NK-92 treated with Interleukin-12 subunit alpha and Interleukin-12 subunit beta, amount 100 ng/mL, for 24 hours (cell line): ENCODE data around the gene YBX3.
"Not testable (repeated sequence)": the region's sequence is repeated elsewhere in the genome, so short reads cannot be mapped to it uniquely, and the experiment has no call there.

Experiments
- DNase-seq: peaks from one replicate; lab custom pipeline; 2025; lab: John Stamatoyannopoulos, UW

The YBX3 gene

DNA sequence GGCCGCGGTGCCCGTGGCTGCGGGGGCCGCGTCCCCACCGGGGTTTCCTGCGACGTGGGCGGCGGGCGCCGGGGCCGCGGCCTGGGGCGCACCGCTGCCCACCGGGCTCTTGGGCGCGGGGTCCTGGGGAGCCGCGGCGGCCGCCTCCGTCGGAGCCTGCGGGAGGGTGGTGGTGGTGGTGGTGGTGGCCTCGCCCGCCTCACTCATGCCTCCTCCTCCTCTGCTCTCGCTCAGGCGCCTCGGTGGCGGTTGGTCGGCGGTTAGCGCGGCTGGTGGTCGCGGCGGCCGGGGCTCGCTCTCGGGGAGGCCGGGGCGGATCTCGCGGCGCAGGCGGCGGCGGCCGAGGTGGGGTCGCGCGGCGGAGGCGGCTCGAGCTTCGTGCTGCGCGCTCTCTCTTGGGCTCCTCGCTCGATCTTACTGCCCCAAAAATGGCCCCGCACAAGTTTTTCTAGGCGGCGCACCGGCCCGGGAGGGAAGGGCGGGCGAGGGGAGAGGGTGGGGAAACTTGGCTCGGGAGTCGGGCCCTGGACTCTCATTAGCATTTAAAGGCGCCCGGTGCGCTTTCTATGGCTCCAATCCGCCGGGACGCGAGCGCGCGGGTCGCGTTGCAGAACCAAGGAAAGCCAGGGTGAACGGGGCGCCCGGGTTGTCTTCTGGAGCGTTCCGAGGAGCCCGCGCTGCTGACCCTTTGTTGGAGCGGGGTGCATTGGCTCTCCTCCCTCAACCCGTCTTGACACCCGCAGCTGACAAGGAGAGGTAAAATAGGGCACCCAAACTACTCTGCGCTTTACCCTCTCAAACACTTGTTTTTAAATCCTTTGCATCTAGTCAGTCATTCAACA is at the start of gene YBX3:
Gene YBX3 (minus strand): TSS at position 419 of the 842 bp plus-strand sequence. CDS start 212 bp downstream, at position 207.
- no peak for DNase-seq

DNA sequence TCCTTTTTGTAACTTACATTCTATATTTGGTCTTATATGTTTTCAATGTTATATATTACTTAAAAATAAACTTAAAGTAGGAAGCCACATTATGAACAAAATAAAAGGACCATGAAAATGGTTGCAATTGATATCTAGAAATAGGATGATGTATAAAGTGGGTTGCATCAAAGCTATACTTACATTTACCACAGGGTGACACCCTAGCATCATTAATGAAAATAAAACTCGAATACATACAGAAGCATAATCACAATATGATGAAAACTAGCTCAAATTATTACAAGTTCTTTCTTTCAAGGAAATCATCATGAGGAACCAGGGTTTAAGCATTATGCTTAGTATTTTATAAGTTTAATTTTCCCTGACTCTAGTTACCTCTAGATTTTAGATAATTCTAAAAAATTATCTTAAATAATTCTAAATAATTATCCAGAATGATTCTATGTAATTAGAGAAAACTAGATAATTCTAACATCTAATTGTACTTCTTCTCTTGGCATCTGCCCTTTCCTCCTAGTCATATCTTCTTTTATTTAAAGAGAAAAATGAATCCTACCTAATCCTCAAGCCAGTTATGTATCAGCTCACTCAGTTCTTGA is 48.1 kb upstream of the YBX3 start:
- no peak for DNase-seq

DNA sequence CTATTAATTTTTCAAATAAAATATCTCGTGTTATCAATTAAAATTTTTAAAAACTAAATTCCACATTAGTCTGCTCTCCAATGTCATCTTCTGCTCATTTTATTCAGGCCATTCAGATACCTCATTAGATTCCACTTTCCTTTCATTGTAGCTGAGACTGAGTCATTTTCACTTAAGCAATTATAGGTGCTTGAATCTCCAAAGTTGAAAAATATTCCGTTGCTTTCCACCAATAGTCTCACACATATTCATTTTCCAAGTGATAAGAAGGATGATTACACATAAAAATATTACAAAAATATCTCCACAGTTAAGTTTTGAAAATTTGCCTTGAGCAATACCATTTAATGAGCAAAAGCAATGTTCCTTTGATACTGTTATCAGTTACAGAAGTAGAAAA is 36.5 kb upstream of the YBX3 start:
- no peak for DNase-seq

DNA sequence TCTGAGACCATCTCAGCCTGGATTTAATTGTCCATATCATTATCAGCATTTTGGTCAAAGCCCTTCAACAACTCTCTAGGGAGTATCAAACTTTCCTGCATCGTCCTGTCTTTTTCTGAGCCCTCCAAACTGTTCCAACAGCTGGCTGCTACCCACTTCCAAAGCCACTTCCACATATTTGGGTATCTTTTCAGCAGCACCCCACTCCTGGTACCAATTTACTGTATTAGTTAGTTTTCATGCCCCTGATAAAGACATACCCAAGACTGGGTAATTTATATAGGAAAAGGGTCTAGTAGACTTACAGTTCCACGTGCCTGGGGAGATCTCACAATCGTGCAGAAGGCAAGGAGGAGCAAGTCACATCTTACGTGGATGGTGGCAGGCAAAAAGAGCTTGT is 33.1 kb upstream of the YBX3 start:
- no peak for DNase-seq

DNA sequence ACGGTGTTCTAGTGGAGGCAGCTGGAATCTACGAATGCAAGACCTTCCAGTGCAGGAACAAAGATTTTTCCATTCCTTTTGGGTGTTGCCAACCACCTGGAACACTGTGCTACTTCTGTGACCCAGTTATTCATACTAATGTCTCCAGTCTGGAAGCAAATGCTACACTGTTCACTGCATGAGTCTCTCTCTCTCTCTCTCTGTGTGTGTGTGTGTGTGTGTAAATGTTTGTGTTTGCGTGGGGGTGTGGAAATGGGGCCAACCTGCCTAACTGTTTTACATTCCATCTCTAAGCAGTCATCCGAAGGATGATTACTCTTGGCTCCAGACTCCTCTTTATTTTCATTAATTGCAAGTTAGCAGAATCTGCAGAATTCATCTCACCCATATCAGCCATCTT is 29.9 kb upstream of the YBX3 start:
- DNase-seq: no peak

DNA sequence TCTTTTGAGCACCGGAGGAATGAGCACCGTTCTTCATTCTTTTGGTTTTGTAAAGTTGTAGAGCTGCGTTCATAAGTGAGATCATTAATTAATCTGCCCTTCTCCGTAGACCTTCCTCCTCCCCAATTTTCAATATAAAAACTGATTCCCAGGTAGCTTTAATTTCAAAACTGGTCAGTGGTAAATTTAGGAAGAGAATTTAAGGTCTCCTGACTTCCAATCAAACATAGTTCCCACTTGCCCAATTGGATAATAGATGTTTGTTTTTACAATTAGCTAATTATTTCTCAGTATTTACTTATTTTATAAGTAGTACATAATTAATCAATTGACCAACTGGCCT is 27.2 kb upstream of the YBX3 start:
- DNase-seq: no peak

DNA sequence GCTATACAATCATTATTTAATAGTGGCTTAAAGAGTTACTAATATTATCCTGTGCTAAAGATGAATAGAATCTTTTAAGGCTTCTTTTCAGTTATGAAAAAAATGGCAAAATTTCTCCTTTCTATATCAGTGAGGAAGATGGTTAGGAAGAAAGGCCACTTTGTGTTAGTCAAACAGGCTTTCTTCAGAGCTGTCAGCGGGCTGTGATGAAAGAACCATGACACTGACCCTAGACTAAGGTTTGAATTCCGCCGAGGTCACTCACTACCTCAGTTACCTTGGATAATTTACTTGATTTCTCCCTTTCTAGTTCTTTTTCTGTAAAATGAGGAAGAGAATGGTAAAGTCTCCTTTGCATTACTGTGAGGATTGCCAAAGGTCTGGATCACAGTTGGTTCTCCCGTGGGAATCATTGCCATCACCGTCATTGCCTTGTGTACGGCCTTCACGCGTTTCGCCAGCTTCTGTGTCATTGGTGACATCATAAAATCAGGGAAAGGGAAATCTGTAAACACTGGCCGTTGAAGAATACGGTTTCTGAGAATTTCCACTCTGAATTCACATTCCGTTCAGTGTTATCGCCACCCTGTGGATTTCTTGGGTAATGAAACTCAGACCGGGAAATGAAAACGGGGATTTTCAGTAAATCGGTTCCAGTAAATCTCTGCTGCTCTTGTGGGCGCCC is 26.7 kb upstream of the YBX3 start:
- DNase-seq: no peak

DNA sequence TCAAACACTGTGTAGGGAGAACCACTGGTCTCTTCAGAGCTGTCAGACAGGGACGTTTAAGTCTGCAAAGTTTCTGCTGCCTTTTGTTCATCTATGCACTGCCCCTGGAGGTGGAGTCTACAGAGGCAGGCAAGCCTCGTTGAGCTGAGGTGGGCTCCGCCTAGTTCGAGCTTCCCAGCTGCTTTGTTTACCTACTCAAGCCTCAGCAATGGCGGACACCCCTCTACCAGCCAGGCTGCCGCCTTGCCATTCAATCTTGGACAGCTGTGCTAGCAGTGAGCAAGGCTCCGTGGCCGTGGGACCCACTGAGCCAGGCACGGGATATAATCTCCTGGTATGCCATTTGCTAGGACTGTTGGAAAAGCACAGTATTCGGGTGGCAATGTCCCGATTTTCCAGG is 24.6 kb upstream of the YBX3 start:
- DNase-seq: no peak

DNA sequence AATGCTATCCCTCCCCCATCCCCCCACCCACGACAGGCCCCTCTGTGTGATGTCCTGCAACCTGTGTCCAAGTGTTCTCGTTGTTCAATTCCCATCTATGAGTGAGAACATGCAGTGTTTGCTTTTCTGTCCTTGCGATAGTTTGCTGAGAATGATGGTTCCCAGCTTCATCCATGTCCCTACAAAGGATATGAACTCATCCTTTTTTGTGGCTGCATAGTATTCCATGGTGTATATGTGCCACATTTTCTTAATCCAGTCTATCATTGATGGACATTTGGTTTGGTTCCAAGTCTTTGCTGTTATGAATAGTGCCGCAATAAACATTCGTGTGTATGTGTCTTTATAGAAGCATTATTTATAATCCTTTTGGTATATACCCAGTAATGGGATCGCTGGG is 20.3 kb upstream of the YBX3 start:
- DNase-seq: not testable (repeated sequence)

DNA sequence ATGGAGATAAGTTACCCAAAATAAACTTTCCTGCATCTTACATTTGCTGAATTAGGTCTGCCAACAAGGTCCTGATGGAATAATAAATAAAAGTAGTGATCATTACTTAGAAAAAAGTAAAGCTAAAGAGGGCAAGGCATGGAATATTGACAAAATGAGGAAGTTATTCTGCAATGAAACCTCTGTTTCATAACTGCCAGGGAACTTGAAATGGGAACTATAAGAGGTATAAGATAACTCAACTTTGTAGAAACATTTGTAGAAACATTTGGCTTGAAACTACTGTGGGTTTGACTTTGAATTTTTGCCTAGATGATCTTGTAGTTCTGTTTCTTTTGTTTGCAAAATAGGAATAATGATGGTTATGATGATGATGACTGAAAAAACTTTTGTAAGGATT is 18.7 kb upstream of the YBX3 start:
- no peak for DNase-seq

DNA sequence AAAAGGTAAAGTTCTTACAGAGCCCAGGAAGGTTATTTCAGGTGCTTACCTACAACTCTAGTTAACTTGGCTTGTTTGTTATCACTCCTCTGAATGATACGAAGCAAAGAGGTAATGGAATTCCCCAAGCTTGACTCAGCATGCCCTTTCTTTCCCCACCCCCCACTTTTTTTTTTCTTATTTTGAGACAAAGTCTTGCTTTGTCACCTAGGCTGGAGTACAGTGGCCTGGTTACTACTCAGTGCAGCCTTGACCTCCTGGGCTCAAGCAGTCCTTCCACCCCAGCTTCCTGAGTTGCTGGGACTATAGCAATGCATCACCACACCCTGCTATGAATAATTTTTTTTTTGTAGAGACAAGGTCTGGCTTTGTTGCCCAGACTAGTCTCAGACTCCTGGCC is 17.1 kb upstream of the YBX3 start:
- DNase-seq: no peak

DNA sequence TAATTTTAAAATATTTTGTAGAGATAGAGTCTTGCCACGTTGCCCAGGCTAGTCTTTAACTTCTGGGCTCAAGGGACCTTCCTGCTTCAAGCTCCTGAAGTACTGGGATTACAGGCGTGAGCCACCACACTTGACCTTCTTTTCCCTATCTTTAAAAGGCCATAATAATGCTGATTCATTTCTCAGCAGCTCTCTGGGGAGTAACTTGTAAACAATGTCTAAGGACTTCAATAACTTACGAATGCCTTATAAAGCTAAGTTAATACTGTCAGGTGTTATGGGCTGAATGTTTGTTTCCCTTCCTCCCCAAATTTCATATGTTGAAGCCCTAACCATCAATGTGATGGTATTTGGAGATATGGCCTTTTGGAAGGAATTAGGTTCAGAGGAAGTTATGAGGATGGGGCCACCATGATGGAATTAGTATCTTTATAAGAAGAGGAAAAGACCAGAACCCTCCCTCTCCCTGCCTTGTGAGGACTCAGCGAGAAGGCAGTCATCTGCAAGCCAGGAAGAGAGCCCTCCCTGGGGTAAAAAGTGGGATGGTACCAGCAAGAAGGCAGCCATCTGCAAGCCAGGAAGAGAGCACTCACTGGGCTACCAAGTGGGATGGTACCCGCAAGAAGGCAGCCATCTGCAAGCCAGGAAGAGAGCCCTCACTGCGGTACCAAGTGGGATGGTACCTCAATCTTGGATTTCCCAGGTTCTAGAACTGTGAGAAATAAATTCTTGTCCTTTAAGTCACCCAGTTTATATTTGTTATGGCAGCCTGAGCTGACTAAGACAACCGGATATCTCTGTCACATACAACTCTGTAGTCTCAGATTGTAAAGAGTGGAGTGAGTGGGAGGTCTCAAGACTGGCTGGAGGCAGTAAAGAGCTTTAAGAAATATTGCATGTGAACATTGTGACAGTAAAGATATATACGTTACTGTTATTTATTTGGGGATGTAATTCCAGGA is 16.3 kb upstream of the YBX3 start:
- no peak for DNase-seq

DNA sequence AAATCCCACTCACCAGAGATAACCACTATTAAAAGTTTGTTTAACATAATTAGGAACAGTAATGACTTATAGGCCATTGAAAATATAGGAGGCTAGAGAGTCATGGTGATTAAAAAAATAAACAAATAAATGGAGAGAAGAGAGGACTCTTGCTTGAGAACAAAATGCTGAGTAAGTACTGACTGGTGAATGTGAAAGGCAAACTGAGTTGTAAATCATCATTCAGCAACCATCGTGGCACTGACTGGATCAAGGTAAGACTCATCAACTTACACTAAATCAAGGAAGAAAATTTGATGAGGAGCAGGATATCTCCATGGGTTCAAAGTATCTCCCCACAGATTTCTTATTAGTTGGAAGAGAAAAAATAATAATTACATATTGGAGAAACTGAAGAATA is 14.1 kb upstream of the YBX3 start:
- no peak for DNase-seq

DNA sequence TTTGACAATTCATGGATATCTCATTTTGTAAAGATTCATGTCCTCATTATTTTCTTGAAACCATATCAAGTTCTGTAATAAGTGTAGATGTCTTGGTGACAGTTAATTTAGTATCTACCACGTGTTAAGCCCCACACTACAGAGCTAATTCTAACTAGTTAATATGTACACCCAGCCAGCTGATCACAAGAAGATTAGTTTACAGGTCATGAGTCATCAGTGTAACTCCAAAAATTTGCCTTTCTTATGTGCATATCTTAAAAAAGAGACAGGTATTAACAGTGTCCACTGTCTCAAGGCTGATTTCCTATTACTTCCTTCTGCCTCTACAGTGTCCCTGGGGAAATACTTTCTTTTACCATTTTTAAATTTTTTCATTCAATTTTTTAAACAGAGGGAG is 13.3 kb upstream of the YBX3 start:
- DNase-seq: no peak

DNA sequence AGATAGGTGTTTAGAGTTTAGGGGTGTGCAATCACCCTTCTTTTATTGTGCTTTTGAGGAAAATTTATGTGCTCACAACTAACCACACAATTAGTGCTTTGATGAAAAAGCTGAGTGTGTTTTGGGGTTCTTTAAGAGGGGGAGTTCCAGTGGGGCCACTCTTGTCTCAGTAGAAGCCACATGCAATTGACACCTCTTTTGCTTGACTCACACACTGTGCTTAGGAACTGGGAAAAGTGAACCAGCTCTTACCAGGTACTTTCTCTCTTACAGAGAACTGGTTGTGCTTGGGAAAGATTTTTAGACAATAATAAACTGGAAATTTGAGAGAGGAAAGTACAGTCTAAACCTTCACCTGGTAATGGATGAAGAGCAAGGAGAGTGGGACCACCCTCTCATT is 12.3 kb upstream of the YBX3 start:
- no peak for DNase-seq

DNA sequence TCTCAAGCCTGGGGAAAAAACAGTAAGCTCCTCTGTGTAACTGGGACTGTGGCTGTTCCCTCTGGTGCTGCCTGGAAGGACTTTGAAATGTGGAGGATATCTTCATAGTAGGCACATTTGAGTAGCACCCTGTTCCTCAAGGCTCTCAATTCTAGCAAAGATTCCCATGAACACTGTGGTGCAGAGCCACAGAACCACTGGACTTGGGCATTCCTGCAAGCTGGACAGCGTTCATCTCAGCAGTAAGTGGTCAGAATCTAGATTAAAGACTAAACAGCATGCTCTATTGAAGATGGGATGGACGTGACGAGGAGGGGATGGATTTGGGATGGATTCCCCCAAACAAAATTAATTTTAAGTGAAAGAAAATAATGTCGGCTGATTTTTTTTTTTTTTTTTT is 9.4 kb upstream of the YBX3 start:
- DNase-seq: no peak

DNA sequence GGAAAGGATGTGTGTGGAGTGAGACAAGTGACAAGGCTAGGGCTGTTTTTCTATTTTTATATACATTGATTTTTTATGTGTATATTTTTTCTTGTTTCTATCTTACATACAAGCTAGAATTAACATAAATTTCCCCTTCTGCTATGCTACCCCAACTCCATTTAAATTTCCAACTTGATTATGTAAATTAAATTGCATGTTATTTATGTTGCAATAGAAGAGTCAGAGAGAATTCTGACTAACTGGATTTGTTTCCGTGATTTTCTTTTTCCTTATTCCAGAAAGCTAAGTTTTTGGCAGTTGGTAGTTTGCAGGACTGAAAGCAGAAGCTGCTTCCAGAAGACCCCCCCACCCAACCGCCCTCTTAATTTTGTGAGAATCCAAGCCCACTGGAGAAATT is 8.9 kb upstream of the YBX3 start:
- no peak for DNase-seq

DNA sequence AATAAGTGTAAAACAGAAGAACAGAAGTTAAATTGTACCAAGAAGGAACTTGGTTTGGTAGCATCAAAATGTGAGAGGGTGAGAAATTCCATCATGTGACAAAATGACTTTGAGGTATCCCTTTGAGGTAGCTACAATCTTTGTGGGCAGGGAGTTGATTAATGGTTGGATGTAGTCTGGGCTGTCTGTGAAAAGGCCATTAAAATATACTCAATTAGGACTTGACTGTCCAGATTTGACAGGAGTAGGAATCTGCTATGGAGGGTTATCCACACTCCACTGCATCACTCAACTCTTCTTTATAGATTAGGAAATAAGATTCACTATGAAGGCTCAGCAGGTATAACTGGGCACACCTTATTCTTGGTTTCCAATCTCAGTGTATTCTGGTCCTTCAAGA is 7.4 kb upstream of the YBX3 start:
- DNase-seq: no peak

DNA sequence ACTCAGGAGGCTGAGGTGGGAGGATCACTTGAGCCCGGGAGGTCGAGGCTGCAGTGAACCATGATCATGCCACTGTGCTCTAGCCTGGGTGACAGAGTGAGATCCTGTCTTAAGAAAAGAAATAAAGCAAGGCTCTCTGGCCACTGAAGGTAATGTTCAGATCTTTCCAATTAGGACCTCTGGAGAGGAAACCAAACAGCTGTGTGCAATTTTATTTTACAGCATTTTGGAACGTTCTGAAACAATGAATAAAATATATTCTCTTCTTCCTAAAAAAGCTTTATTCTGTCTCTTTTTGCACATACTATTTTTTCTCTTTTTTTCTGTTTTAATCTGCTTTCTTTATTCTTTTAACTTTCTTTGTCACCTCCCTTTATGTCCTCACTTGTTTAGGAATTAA is 5.0 kb upstream of the YBX3 start:
- DNase-seq: no peak

DNA sequence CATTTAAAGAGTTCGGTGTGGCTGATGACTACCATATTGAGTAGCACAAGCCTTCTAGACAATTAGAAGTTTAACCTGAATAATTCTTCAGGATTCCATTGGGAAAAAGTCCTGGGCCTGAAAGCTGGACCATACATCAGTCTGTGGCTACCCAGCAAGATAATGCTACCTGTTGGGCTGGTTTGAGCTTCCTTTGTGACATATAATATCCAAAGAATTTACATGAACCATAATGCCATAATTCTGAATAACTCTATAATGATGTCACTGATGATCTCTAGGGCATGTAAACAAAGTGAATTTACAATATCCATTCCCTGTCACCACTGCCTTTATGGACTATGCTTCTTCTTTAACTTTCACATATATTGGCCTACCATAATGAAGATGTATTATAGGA is 3.8 kb upstream of the YBX3 start:
- no peak for DNase-seq

DNA sequence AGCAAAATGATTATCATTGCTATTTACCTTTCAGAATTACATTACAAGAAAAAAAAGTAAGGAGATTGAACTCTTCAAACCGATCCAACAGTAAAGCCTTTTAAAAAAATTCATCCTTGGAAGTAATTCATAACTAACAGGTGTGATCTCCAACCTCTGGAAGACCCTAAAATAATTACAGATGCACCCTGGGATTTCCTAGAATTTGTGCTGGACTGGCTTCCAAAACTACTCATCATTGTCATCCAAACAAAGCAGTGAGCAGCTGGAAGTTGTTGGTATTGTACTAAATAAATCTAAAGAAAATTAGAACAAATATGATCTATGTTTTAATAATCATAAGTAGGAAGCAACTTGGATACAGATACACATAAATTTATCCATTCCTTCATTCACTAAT is 1.9 kb upstream of the YBX3 start:
- DNase-seq: no peak

DNA sequence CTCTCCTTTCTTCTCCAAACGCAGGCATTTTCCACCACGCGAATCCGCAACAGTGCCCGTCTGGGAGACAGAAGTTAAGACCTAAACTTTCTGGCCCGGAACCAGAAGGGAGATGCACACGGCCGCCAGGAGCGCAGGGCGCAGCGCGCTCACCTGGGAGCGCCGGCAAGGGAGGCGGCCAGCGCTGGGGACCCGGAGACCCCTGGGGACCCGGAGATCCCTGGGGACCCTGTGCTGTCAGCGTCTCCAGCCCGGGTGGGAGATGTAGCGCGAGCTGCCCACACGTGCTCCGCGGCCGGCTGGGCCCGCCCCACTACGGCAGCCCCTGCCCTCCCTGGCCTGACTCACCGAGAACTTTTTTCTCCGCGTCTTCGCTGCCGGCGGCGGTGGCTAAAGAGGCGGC is 620 bp downstream of the YBX3 start:
- DNase-seq: no peak
